Natural killer cell (primary cell): ENCODE results near the gene PREP. TPM values are rescaled to one million over a fixed set of nuclear protein-coding genes. Genes with fewer than 3 reads are reported as not detected.

Experiments used
- ATAC-seq, 3 donors: fragments of 150-1000 bp in 2 of 3; fragments of 200-7000 bp in 1 of 3; cut with Tn5 transposase; 1 replicate in 1 of 3; 2 replicates in 2 of 3; pipeline ENCODE4 v1.10.0; 2021; ENCODE audit warnings: mild to moderate bottlenecking in 2 of 3, moderate library complexity in 2 of 3
- DNase-seq, 2 donors: peaks; one replicate each; pipeline versions ENCODE4 v3.0.0 to v3.0.0-alpha.2; 2013 to 2021; ENCODE audit warnings: mixed read lengths in 1 of 2
- H3K27ac ChIP-seq: one replicate; pipeline ENCODE4 v1.5.1; 2013; ENCODE audit warnings: mild to moderate bottlenecking, low read length
- H3K27me3 ChIP-seq: one replicate; pipeline ENCODE4 v1.6.1; 2013; ENCODE audit warnings: low read length; ENCODE audit not compliant: control insufficient read depth, insufficient read depth
- H3K36me3 ChIP-seq: one replicate; pipeline ENCODE4 v1.6.1; 2013; ENCODE audit warnings: low read length; ENCODE audit not compliant: control insufficient read depth, insufficient read depth
- H3K4me1 ChIP-seq: one replicate; pipeline ENCODE4 v1.6.1; 2013; ENCODE audit warnings: low read length; ENCODE audit not compliant: control insufficient read depth, insufficient read depth
- H3K4me3 ChIP-seq: one replicate; pipeline ENCODE4 v1.5.1; 2013; ENCODE audit warnings: low read length
- H3K9me3 ChIP-seq: one replicate; pipeline ENCODE4 v1.6.1; 2013; ENCODE audit warnings: low read length; ENCODE audit not compliant: control insufficient read depth, insufficient read depth
- H3K27ac Mint-ChIP-seq, 2 donors: one replicate each; pipeline ENCODE4 v1.8.0; 2022; ENCODE audit warnings: mild to moderate bottlenecking in 2 of 2, mixed read lengths in 2 of 2, moderate library complexity in 1 of 2
- H3K27me3 Mint-ChIP-seq, 2 donors: one replicate each; pipeline ENCODE4 v1.8.0; 2022; ENCODE audit warnings: low read depth in 2 of 2, mixed read lengths in 2 of 2
- H3K36me3 Mint-ChIP-seq: one replicate; pipeline ENCODE4 v1.8.0; 2022; ENCODE audit warnings: mixed read lengths
- H3K4me1 Mint-ChIP-seq, 2 donors: one replicate each; pipeline ENCODE4 v1.8.0; 2022; ENCODE audit warnings: mixed read lengths in 2 of 2
- H3K4me3 Mint-ChIP-seq: one replicate; pipeline ENCODE4 v1.8.0; 2022; ENCODE audit warnings: mild to moderate bottlenecking, moderate library complexity, mixed read lengths
- H3K9me3 Mint-ChIP-seq, 2 donors: one replicate each; pipeline ENCODE4 v1.8.0; 2022; ENCODE audit warnings: mixed read lengths in 2 of 2
- CTCF ChIP-seq: fragments of 200-600 bp; IDR thresholded peaks from one replicate; pipeline ENCODE4 v1.8.0; 2022; ENCODE audit warnings: antibody characterized with exemption
- WGBS: methylation state at CpG from one replicate; pipeline ENCODE4 v1.1.7; 2013; ENCODE audit warnings: missing lambda C conversion rate; ENCODE audit not compliant: insufficient coverage; 5-methylcytosine and 5-hydroxymethylcytosine counted together
- intact Hi-C: fragments of 100-400 bp; cut with micrococcal nuclease; formaldehyde crosslinking; loops from one replicate; pipeline ENCODE4 v1.14.2; 2022
- total RNA-seq, 4 donors: library from RNA; stranded (reverse); fragments of 120-200 nt in 1 of 4; gene quantifications; one replicate each; pipeline versions ENCODE4 v1.2.3 to v1.2.4, GENCODE V29; 2013 to 2022

Gene PREP
- total RNA-seq, 3 donors from 2014 or later (not counting 1 experiment from before 2014, with no cell fraction given): 30.0 to 42.9 (median 37.1) TPM

GRCh38 chr6:105318660-105319059, 84.2 kb downstream of the PREP start:
- 92% methylated on average over 6 of the region's 7 CpGs for WGBS
- H3K27ac ChIP-seq: no peak overlapping the region
- Mint-ChIP-seq H3K27ac (no peak overlapping the region), H3K27me3 (no peaks in the 10 kb centered on the region), H3K36me3 (no peaks in the 10 kb centered on the region), H3K4me1 (peaks cover 5 to 7% of the 10 kb centered on the region in 2 donors), H3K4me3 (no peak overlapping the region), H3K9me3 (no peaks in the 10 kb centered on the region)
- H3K4me3 ChIP-seq: no peak overlapping the region
- DNase-seq (no peak), ATAC-seq (no peak)
- TF ChIP-seq CTCF: no peak
- H3K36me3 ChIP-seq: peaks cover 24% of the 10 kb centered on the region
- intact Hi-C loops: loop anchor here (5.0 kb wide), 1 partner anchor 84 kb away; the partner anchor contains the start of gene PREP
- no peaks in the 10 kb centered on the region for H3K9me3 ChIP-seq
- H3K27me3 ChIP-seq: no peaks in the 10 kb centered on the region
- no peaks in the 10 kb centered on the region for H3K4me1 ChIP-seq

- TF ChIP-seq CTCF: peak; percentile 14
- WGBS: 97% methylated on average over 6 of the region's 6 CpGs
- Histone ChIP-seq H3K4me3 (no peak overlapping the region), H3K36me3 (peaks cover 24% of the 10 kb centered on the region), H3K27me3 (no peaks in the 10 kb centered on the region), H3K4me1 (no peaks in the 10 kb centered on the region), H3K9me3 (no peaks in the 10 kb centered on the region), H3K27ac (no peak overlapping the region)
- Mint-ChIP-seq H3K4me3 (no peak overlapping the region), H3K36me3 (no peaks in the 10 kb centered on the region), H3K27ac (no peak overlapping the region), H3K4me1 (peaks cover 5 to 7% of the 10 kb centered on the region in 2 donors), H3K27me3 (no peaks in the 10 kb centered on the region), H3K9me3 (no peaks in the 10 kb centered on the region)
- intact Hi-C loops: loop anchor here (5.0 kb wide), 1 partner anchor 84 kb away; the partner anchor contains the start of gene PREP
- no peak for ATAC-seq
- peak in 1 of 2 donors; percentile 29 for DNase-seq
Measured at GRCh38 chr6:105317607-105318533, 85.0 kb downstream of the PREP start.

GRCh38 chr6:105313211-105313610, 89.7 kb downstream of the PREP start:
- peaks cover 24% of the 10 kb centered on the region for H3K36me3 ChIP-seq
- Mint-ChIP-seq H3K36me3 (no peaks in the 10 kb centered on the region), H3K4me3 (no peak overlapping the region), H3K4me1 (peaks cover 5% of the 10 kb centered on the region in 2 donors), H3K27ac (no peak overlapping the region), H3K9me3 (no peaks in the 10 kb centered on the region), H3K27me3 (no peaks in the 10 kb centered on the region)
- ATAC-seq: no peak
- intact Hi-C loops: no loop called here
- TF ChIP-seq CTCF: no peak
- no peak overlapping the region for H3K27ac ChIP-seq
- 94% methylated on average over 2 of the region's 4 CpGs for WGBS
- H3K9me3 ChIP-seq: no peaks in the 10 kb centered on the region
- no peak for DNase-seq
- no peaks in the 10 kb centered on the region for H3K4me1 ChIP-seq
- no peak overlapping the region for H3K4me3 ChIP-seq
- H3K27me3 ChIP-seq: no peaks in the 10 kb centered on the region
